Uterus (tissue), 4 donors: Measurements from ENCODE around the gene VDAC1. TPM values are rescaled to one million over a fixed set of nuclear protein-coding genes. Genes with fewer than 3 reads are reported as not detected.

Experiments
- DNase-seq, 2 donors: peaks; one replicate each; pipeline ENCODE4 v3.0.0-alpha.2; 2019 to 2020
- H3K27ac ChIP-seq, 2 donors: fragments of 200-600 bp; sonication (generic); 1 replicate in 1 of 2; 2 replicates in 1 of 2; pipeline ENCODE4 v1.5.1; 2016 to 2018
- H3K27me3 ChIP-seq, 2 donors: fragments of 200-600 bp; sonication (generic); one replicate each; pipeline ENCODE4 v1.5.1; 2018 to 2019; ENCODE audit warnings: control low read depth in 1 of 2
- H3K36me3 ChIP-seq, 2 donors: fragments of 200-600 bp; sonication (generic); one replicate each; pipeline ENCODE4 v1.5.1; 2019; ENCODE audit warnings: control low read depth in 1 of 2
- H3K4me1 ChIP-seq, 2 donors: fragments of 200-600 bp; sonication (generic); one replicate each; pipeline ENCODE4 v1.5.1; 2018 to 2019; ENCODE audit warnings: control low read depth in 1 of 2
- H3K4me3 ChIP-seq, 2 donors: fragments of 200-600 bp; sonication (generic); 1 replicate in 1 of 2; 2 replicates in 1 of 2; pipeline ENCODE4 v1.5.1; 2018 to 2019; ENCODE audit warnings: mild to moderate bottlenecking in 1 of 2
- H3K9me3 ChIP-seq, 2 donors: fragments of 200-600 bp; sonication (generic); one replicate each; pipeline ENCODE4 v1.5.1; 2019; ENCODE audit warnings: control low read depth in 1 of 2
- CTCF ChIP-seq, 4 experiments: fragments of 200-600 bp in 2 of 4; fragments of 450-650 bp in 2 of 4; sonication (generic) in 2 of 4; IDR thresholded peaks; one replicate each; pipeline ENCODE4 v1.5.1; 2016 to 2019; ENCODE audit warnings: antibody characterized with exemption in 4 of 4, mild to moderate bottlenecking in 2 of 4, moderate library complexity in 1 of 4
- POLR2A ChIP-seq, 2 donors: fragments of 450-650 bp; IDR thresholded peaks; one replicate each; pipeline ENCODE4 v1.6.1; 2016; ENCODE audit warnings: antibody characterized with exemption in 2 of 2, mild to moderate bottlenecking in 1 of 2, moderate library complexity in 1 of 2
- intact Hi-C: fragments of 100-400 bp; cut with DNase I; formaldehyde crosslinking; loops from one replicate; pipeline ENCODE4 v1.15.1; 2023; ENCODE audit warnings: low total_unique reads
- total RNA-seq, 4 donors: library from RNA; depleted of rRNA in 3 of 4; stranded (reverse); fragments of >200 nt in 3 of 4; gene quantifications; one replicate each; pipeline versions ENCODE4 v1.1.0 to v1.2.4, GENCODE V29; 2014 to 2023
- donor health status: DM: yes; HTN: yes; CAD: no.

Gene VDAC1
- total RNA-seq, 4 donors from 2014 or later: 19.4 to 112 (median 79.8) TPM

DNA sequence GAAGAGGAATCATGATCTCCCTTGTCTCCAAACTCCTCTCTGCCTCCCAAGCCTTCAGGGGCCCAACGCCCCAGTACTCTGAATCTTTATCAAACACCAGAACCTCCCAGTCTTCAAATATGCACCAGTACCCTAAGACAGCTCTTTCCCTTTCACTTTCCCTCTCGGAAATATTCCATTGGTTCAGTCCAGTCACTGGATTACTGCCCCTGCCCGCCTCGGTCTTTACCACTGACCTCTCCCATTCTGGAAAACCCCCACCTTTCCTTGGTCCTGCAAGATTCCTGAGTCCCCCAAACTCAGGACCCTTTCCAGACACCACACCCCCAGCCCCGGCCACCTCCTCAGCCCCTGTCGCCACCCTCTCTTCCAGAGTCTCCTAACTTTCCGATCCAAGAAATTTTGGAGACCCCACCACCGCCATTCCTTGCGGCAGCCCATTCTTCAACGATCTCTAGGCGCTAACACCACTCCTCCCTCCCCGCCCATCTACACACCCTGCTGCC lies 37.0 kb downstream of the VDAC1 start:
- TF ChIP-seq CTCF (IDR thresholded peaks at IDR 0.05): no peak
- TF ChIP-seq POLR2A (IDR thresholded peaks at IDR 0.05): no peak
- peak overlapping the region; percentile 80 to 97 for H3K27ac ChIP-seq
- H3K9me3 ChIP-seq: no peaks in the 10 kb centered on the region
- intact Hi-C loops: no loop called here
- no peaks in the 10 kb centered on the region for H3K27me3 ChIP-seq
- no peak for DNase-seq
- peak overlapping the region; percentile 73 to 91 for H3K4me3 ChIP-seq
- no peaks in the 10 kb centered on the region for H3K36me3 ChIP-seq
- H3K4me1 ChIP-seq: no peaks in the 10 kb centered on the region

DNA sequence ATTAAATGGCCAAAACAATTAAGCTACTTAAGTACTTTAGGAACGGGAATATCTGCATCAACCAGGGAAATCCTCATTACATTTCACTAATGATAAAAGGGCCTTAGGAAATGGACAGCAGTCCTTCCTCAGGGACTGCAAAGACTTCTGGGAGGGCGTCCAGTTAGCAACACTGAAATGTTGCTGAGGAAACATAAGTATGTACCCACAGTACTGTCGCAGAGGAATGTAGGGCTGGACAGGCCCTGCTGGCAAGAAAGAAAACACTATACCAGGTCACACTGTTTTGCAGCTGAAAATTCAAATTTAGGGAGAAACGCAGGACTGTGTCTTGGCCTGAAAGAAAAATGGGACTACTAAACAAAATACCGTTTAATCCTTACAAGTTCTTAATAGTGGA lies 37.7 kb downstream of the VDAC1 start:
- Histone ChIP-seq H3K4me3 (peak overlapping the region in 1 of 2 donors; percentile 91), H3K36me3 (no peaks in the 10 kb centered on the region), H3K9me3 (no peaks in the 10 kb centered on the region), H3K27ac (peak overlapping the region; percentile 80 to 97), H3K4me1 (no peaks in the 10 kb centered on the region), H3K27me3 (no peaks in the 10 kb centered on the region)
- intact Hi-C loops: no loop called here
- no peak for DNase-seq
- TF ChIP-seq CTCF (IDR thresholded peaks at IDR 0.05) (no peak), POLR2A (IDR thresholded peaks at IDR 0.05) (no peak)

DNA sequence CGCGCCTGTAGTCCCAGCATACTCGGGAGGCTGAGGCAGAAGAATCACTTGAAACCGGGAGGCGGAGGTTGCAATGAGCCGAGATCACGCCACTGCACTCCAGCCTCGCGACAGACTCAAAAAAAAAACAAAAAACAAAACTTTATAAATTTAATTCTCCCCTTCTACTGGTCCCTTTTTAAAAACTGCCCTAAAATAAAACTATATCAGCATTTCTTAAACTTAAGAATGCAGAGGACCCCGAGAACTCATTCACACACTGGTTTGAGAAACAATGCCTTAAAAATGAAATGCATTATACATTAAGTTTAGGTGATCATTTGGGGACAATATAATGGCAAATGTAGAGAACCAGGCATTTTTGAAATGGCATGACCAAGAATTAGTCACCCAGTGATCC lies 38.7 kb downstream of the VDAC1 start:
- TF ChIP-seq CTCF (IDR thresholded peaks at IDR 0.05) (no peak), POLR2A (IDR thresholded peaks at IDR 0.05) (no peak)
- Histone ChIP-seq H3K36me3 (no peaks in the 10 kb centered on the region), H3K27me3 (no peaks in the 10 kb centered on the region), H3K4me1 (no peaks in the 10 kb centered on the region), H3K4me3 (no peak overlapping the region), H3K27ac (no peak overlapping the region), H3K9me3 (no peaks in the 10 kb centered on the region)
- no peak for DNase-seq
- intact Hi-C loops: no loop called here

DNA sequence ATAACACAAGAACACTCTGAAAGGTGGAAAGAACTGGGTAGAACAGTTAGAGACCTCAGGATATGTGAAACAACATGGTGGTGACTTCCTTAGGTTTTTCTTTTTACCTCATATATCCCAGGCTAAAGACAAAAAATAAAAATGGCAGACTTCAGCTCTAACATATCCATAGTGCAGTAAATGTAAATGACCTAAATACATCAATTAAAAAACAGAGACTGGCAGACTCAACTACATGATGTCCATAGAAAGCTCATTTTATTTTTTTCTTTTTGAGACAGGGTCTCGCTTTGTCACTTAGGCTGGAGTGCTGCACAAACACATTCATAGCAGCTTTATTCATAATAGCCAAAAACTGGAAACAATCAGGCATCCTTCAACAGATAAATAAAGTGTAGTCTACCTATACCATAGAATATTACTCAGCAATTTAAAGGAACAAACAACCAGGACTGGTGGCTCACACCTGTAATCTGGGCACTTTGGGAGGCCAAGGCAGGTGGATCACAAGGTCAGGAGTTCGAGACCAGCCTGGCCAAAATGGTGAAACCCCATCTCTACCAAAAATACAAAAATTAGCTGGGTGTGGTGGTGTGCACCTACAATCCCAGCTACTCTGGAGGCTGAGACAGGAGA lies 41.2 kb downstream of the VDAC1 start:
- no peaks in the 10 kb centered on the region for H3K9me3 ChIP-seq
- no peaks in the 10 kb centered on the region for H3K27me3 ChIP-seq
- no peak for TF ChIP-seq CTCF (IDR thresholded peaks at IDR 0.05)
- TF ChIP-seq POLR2A (IDR thresholded peaks at IDR 0.05): no peak
- no peak overlapping the region for H3K4me3 ChIP-seq
- H3K36me3 ChIP-seq: no peaks in the 10 kb centered on the region
- DNase-seq: no peak
- H3K4me1 ChIP-seq: no peaks in the 10 kb centered on the region
- H3K27ac ChIP-seq: no peak overlapping the region
- intact Hi-C loops: no loop called here

DNA sequence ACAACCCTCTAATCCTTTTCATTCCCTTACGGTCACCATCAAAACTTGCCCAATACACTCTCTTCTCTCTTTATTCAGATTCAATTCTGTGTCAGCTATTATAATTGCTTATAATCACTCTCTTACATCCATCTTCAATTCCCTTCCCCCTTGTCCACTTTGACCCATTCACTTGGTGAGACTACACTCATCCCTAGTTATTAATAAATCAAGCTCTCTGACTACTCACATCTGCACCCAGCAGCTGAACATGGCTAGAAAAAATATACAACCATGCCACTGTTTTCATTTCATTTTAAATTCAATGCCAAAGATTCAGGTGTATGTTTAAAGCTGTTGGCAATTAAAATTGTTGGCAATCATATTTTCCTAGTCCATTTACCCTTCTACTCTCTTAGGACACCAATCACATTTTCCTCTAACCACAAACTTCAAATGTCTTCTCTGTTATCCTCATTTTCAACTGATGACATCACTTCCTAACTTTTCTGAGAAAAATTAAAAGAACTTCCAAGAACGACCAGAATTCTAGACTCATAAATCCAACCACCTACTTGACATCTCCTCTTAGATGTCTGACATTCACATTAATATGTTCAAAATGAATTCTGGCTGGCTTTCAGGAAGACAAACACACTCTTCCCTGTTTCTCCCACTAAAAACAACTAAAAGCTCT lies 41.8 kb downstream of the VDAC1 start:
- H3K27ac ChIP-seq: no peak overlapping the region
- intact Hi-C loops: no loop called here

More for the DNA sequence above, 41.8 kb downstream of the VDAC1 start:
- no peak for TF ChIP-seq CTCF (IDR thresholded peaks at IDR 0.05)
- TF ChIP-seq POLR2A (IDR thresholded peaks at IDR 0.05): no peak
- Histone ChIP-seq H3K4me3 (no peak overlapping the region), H3K36me3 (no peaks in the 10 kb centered on the region), H3K9me3 (no peaks in the 10 kb centered on the region), H3K27me3 (no peaks in the 10 kb centered on the region), H3K4me1 (no peaks in the 10 kb centered on the region)
- DNase-seq: no peak
